GM21390 (cell line): ENCODE measurements around the gene ZNF511.

ENCODE experiments used
- ATAC-seq: cut with Tn5 transposase; IDR thresholded peaks from one replicate; pipeline ENCODE4 v1.9.1; 2021; ENCODE audit not compliant: unreplicated experiment

Gene ZNF511

DNA sequence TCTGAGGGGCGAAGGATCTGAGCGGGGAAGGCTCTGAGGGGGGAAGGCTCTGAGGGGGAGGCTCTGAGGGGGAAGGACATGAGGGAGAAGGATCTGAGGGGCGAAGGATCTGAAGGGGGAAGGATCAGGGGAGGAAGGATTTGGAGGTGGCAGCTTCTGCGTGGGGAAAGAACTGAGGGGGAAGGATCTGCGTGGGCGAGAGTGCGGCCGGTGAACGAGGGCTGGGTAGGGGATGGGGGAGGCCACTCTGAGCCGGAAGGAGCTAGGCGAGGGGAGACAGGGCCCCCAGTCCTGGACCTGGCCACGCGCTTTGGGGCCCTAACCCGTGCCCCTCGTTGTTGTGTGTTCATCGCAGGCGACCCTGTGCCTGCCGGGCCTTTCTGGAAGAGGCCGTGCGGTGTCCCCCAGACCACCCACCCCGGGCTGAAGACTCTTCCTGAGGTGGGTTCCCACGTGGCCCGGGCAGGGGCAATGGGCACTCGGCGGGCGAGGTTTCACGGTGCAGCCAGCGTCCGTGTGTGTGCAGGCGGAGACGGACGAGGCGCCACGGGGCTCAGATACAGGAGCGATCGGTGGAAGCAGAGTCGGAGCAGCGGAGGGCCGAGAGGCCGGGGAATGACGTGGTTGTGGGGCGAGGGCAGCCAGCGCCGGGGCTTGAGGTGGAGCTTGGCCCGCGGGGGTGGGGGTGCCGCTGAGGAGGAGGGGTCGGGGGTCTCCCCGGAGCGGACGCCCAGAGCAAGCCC is 26.0 kb downstream of the ZNF511 start:
- no peak for ATAC-seq

DNA sequence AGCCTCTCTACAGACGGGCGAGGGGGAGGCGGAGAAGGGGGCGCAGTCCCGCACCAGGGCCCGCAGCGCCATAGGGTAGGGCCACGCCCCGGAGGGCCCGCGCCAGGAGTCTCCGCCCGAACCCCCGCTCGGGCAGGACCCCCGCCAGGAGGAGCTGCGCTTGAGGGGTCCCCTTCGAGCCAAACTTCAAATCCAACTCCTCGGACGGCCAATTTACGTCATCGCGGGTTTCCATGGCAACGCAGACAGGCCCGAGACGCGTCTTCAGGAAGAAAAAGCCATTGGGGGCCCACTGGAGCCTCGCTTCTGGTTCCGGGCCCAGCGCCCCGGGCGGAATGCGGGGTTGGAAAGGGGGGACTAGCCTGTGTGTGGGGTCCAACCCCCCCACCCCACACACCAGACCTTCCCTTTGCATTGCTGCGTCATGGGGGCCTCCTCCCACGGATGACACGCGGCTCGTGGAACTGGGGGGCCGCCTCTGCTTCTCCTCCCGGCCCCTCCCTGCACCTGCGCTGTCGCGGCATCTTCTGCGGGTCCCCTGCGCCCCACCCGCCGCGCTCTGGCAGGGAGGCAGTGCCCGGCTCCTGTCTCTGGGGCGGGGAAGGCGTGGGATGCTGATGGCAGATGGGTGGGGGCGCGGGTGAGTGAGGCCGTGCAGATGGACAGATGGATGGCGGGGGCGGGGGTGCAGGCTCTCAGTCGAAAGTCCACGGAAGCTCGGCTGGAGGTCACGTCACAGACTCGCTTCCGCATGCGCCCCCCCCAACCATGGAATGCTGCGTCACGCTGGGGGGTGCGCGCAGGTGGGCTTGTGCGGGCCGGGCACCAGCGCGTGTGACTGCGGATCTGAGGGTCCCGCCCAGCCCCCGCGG is 26.8 kb downstream of the ZNF511 start:
- ATAC-seq = no peak

DNA sequence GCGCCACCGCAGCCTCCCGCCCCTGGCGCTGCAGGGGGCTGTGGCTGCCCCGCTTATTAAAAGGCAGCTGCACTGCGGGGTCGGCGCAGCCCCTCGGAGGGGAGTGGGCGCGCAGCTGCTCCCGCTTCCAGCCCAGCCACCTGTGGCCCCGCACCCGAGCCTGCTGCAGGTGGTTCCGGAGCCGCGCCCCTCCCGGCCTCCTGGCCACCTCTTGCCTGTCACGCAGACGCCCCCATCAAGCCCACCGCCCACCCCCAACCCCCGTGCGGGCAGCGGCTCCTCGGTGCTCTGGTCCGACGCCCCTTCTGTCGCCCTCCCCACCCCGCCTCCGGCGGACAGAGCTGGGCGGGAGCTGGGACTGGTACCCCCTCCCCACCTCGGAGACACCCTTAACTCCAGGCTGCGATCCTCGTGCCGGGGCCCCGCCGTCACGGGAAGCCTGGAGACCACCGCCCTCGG is 27.4 kb downstream of the ZNF511 start:
- no peak for ATAC-seq

DNA sequence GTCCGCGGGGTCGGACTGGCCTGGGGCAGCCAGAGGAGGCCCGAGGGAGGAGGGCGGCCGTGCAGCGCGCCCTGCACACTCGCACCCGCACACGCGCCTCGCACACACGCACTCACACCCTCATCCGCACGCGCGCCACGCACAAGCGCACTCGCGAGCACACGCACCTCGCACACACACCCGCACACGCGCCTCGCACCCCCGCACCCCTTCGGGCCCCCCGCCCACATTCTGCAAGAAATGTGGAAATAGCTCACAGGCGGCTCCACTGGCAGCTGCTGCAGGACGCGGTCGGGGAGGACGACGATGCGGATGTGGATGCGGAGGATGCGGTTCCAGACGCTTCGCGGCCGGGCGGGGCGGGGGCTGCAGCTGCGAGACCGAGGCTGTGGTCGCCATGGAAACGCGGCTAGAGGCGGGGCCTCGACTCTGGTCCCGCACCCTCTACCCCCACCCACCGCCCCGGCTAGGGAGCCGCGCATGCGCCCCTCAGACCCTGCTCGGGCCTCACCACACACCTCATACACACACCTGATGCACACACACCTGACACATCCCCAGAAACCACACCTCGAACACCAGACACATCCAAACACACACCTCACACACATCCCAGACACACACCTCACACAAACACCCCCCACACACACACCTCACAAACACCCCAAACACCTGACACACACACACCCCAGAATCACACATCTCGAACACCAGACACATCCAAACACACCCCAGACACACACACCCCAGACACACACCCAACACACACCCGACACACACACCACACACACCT is 28.1 kb downstream of the ZNF511 start, which contains the start of gene CALY:
Gene CALY, minus strand, starts transcription at position 320 of the 793 bp plus-strand sequence. CDS start 7,907 bp downstream, outside the sequence.
- no peak for ATAC-seq

DNA sequence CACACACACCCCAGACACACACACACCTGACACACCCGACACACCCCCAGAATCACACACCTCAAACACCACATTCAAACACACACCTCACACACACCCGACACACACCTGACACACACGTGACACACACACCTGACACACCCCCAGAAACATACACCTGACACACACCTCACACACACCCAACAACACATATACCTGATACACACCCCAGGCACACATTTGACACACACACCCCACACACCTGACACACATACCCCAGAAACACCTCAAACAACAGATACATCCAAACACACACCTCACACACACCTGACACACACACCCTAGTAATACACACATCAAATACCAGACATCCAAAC is 28.6 kb downstream of the ZNF511 start:
- no peak for ATAC-seq

DNA sequence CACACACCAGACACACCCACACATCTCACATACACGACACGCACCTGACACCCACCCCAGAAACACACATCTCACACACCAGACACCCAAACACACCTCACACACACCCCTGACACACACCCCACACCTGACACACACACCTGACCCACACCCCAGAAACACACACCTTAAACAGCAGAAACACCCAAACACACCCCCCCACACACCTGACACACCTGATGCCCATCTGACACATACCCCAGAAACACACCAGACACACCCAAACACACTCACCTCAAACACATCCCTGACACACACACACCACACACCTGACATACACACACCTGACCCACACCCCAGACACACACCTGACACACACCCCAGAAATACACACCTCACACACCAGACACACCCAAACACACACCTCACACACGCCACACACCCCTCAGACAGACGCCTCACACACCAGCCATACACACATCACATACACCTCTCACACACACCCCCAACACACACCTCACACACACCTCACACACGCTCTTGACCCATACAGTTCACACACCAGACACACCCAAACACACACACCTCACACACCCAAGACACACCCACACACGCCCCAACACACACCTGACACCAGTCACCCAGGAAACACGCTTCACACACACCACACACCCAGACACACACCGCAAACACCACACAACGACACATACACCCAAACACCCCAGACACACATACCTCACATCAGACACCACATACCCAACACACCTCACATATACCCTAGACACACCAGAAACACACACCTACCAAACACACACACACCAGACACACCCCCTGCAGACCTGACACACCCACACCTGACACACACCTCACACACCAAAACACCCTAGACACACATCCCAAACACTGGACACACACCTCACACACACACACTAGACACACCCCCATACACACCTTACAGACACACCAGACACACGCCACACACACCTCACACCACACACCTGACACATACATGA is 29.7 kb downstream of the ZNF511 start:
- ATAC-seq = no peak

DNA sequence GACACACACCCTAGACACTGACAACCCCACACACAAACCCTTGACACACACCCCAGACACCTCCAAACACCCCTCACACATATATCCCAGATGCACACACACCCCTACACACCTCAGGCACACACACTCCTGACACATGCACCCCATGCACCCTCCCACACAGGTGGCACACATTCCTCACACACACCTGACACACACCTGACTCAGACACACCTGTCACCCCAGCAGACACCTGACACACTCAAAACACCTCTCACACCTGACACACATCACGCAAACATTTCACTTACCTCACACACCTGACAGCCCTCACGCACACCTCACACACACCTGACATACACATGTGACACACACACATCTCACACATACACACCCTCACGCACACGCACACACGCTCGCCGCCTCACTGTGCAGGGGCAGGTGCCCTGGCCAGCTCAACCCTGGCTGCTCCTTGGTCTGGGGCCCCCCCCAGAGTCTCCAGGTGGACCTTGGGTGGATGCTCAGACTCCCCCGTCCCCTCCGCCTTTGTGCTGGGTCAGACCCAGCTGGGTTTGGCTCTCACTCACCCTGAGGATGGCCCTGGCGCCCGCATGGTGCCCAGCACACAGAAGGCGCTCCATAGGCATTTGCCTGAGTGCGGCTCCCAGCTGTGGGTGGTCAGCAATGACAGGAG is 31.1 kb downstream of the ZNF511 start:
- no peak for ATAC-seq

DNA sequence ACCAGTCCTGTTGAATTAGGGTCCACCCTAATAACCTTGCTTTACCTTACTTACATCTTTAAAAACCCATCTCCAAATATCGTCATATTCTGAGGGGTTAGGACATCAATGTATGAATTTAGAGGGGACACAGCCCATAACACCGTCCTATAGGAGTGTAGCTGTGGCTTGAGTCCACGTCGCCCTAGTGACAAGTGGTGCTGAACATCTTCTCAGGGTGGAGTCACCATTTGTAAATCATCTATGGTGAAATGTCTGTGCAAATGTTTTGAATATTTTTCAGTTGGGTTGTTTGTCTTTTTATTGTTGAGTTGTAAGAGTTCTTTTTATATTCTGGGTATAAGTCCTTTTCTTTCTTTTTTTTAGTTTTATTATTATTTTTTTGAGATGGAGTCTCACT is 33.3 kb downstream of the ZNF511 start:
- no peak for ATAC-seq

DNA sequence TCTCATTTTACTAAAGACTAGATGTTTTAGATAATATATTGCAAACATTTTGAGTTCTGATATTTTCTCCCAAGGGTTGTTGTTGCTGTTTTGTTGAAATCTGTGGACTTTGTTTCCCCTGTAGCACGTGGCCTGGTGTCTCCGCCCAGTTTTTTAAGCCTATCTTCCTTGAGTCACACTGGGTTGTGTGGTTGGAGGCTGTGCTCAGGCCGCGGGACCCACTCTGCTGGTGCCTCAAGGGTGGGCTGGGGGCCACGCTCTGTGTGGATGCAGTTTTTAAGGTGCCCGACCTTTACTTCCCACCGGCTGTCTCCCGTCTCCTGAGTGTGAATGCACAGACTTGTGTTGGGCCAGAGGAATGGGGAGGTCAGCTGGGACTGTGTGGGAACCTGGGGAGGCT is 34.2 kb downstream of the ZNF511 start:
- no peak for ATAC-seq

DNA sequence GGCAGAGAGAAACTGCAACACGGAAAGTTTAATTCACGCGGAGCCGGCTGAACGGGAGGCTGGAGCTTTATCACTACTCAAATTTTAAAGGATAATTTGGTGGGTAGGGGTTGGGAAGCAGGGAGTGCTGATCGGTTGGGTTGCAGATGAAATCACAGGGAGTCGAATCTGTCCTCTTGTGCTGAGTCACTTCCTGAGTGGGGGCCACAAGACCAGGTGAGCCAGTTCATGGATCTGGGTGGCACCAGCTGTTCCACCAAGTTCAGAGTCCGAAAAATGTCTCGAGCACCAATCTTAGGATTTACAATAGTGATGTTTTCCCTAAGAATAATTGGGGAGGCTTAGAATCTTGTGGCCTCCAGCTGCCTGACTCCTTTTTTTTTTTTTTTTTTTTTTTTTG is 34.8 kb downstream of the ZNF511 start:
- no peak for ATAC-seq

DNA sequence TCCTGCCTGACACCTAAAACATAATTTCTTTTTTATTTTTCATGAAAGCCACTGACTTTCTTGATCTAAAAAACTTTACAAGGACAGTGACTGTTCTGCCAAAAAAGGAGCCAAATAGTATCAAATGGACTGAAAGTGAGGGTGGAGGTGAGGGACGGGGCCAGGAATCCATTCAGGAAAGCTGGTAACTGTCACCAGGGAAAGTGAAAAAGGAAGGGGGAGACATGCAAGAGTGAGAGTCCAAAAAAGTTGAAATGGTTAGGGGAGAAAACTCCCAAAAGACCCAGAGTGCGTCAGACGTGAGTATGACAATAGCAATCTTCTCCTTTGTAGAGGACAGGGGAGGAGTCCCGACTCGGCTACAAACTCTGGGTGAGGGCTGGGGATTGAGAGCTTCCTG is 35.5 kb downstream of the ZNF511 start:
- ATAC-seq = no peak

DNA sequence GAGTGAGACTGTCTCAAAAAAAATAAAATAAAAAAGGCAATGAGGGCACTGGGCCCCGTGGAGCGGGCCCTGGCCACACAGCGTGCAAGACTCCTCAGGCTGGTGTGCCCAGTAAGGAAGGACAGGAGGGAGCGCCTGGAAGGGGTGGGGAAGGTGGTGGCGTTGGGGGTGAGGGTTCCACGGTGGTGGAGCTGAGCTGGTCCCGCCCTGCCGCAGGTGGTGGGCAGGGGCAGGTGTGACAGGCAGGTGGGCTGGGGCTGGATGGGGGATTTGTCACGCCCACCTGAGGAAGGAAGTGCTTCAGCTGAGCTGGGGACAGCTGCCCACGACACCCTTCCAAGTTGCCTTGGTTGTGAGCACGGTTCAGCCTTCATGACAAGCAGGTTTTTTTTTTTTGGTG is 37.7 kb downstream of the ZNF511 start:
- ATAC-seq = no peak

DNA sequence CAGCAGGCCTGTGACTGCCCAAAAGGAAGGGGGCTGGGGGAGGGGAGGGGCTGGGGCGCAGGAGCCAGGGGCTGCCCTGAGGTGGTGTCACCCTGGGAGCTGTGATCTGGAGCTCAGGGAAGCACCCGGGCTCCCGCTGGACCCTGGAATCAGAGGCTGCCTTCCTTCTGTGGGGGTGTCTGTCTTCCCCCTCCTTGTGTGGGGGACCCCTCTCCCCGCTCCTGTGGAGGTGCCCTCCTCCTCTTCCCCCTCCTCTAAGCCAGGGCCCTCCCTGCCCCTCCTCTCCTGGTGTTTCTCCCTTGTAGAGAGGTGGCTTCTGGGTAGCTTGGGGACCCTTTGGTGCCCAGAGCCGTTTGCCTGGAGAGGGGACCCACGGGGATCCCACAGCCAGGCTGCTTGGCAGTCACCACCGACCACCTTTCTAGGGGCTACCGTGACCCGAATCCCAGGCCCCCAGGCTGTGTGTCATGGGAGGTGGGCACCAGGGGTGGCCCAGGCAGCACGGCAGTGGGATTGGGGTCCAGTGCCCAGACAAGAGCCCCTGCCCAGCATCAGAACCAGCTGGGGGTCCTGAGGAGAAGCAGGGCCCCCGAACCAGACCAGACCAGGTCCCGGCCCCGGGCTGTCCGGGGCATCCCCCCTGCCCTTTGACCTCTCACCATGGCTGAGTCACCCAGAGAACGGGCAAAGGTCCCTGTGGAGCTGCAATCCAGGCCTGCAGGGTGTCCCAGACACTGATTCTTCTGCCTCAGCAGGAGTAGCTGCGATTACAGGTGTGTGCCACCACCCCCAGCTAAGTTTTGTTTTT is 39.2 kb downstream of the ZNF511 start:
- no peak for ATAC-seq

DNA sequence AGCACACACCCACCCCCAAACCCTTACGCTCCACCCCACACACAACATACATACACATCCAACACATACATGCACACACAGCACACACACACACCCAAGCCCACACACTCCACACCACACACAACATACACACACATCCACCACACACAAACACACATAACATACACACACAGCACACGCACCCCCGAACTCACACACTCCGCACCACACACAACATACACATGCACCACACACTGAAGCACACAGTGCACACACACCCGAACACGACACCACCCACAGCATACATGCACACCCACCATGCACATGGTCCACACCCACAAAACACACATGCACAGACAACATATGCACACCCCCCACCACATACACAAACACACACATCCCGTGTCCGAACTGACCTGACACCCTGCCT is 40.5 kb downstream of the ZNF511 start:
- ATAC-seq = no peak

DNA sequence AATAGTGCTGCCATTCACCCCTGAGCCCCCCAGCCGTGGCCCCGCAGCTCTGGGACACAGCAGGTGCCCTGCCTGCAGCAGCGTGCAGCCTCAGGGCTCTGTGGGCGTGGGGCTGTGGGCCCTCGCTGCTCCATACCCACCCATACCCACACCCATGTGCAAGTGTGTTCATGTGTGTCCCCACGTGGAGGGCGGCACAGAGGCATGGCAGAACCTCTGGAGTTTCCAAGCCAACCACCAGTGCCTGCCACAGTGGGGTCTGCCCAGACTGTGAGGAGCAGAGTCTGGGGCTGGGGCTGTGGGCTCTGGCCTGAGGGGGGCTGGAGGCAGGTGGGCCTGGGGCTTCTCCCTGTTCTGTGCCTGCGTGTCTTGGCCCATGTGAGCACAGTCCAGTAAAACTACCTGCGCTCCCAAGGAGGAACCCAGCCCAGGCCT is 40.9 kb downstream of the ZNF511 start:
- ATAC-seq = no peak

DNA sequence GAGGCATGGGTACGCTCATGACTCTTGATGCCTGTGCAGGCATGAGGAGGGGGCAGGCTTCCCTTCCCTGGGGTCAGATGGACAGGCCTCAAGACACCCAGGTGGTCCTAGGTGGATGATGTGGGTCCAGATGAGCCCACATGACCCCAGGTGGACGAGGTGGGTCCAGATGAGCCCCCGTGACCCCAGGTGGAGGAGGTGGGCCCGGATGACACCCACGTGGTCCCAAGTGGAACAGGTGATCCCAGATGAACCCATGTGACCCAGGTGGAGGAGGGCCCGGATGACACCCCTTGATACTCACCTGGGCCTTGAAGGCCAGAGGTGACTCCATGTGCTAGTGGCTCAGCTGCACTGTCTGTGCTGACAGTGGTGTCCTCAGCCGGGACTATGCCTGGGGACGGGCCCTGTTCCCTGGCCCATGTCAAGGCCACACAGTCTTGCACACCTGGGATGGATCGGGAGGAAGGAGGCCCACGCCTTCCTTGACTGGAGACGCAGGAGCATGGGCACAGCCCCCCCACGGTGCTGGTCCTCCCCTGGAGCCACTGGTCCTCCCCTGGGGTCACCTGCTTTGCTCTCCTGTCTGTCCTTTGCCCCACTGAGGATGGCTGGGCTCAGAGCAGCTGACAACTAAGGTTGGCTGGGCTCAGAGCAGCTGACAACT is 41.7 kb downstream of the ZNF511 start:
- no peak for ATAC-seq

DNA sequence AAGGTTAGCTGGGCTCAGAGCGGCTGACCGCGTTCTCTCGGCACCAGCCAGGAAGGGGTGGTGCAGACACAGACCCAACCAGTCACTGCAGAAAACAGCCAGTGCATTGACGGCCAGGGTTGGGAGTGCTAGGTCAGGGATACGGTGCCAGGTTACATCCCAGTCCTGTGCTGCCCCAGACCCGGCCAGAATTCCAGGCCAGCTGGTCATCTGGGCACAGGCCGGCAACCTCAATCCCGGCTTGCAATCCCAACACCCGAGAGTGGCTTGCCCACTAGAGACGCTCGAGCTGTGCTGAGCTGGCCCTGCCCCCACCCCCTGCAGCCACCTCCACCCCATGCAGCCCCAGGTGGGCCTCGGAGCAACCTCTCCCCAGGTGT is 42.2 kb downstream of the ZNF511 start:
- no peak for ATAC-seq
